IPS-18c (cell line): ENCODE results near the gene PAM16.

ENCODE experiments used
- H3K4me3 ChIP-seq: 2 replicates; pipeline ENCODE4 v1.7.0; 2013; ENCODE audit warnings: low read depth, mild to moderate bottlenecking, low read length, moderate library complexity; ENCODE audit not compliant: insufficient read depth
- H3K9me3 ChIP-seq: one replicate; pipeline ENCODE4 v1.6.1; 2013; ENCODE audit warnings: mild to moderate bottlenecking, low read length, moderate library complexity; ENCODE audit not compliant: control insufficient read depth, insufficient read depth

PAM16 gene

GRCh38 chr16:4306470-4307214, 44.5 kb downstream of the PAM16 start:
- H3K9me3 ChIP-seq, result no peaks in the 10 kb centered on the region
- peak overlapping the region; percentile 78 for H3K4me3 ChIP-seq

- no peak overlapping the region for H3K4me3 ChIP-seq
- H3K9me3 ChIP-seq, result no peaks in the 10 kb centered on the region
These were observed 47.1 kb downstream of the PAM16 start for GRCh38 chr16:4303973-4304372.

GRCh38 chr16:4301968-4302367, 49.2 kb downstream of the PAM16 start:
- no peaks in the 10 kb centered on the region for H3K9me3 ChIP-seq
- no peak overlapping the region for H3K4me3 ChIP-seq

GRCh38 chr16:4301177-4301576, 49.9 kb downstream of the PAM16 start:
- Histone ChIP-seq H3K4me3 (no peak overlapping the region), H3K9me3 (no peaks in the 10 kb centered on the region)

GRCh38 chr16:4298761-4299522, 52.2 kb downstream of the PAM16 start:
- no peak overlapping the region for H3K4me3 ChIP-seq
- no peaks in the 10 kb centered on the region for H3K9me3 ChIP-seq

GRCh38 chr16:4297480-4297879, 53.6 kb downstream of the PAM16 start:
- no peaks in the 10 kb centered on the region for H3K9me3 ChIP-seq
- H3K4me3 ChIP-seq, result no peak overlapping the region

GRCh38 chr16:4295581-4295980, 55.5 kb downstream of the PAM16 start:
- H3K4me3 ChIP-seq, result no peak overlapping the region
- no peaks in the 10 kb centered on the region for H3K9me3 ChIP-seq

- no peaks in the 10 kb centered on the region for H3K9me3 ChIP-seq
- H3K4me3 ChIP-seq, result peak overlapping the region; percentile 28
These were observed 57.2 kb downstream of the PAM16 start for GRCh38 chr16:4293822-4294457.

- no peaks in the 10 kb centered on the region for H3K9me3 ChIP-seq
- H3K4me3 ChIP-seq, result no peak overlapping the region; the same call in 1 of the 2 replicates
These were observed 57.9 kb downstream of the PAM16 start for GRCh38 chr16:4293181-4293716.

- no peak overlapping the region for H3K4me3 ChIP-seq
- no peaks in the 10 kb centered on the region for H3K9me3 ChIP-seq
These were observed 59.4 kb downstream of the PAM16 start for GRCh38 chr16:4291699-4292098.
